ENCODE data around the gene CEP112.

- TF ChIP-seq CTCF (IDR thresholded peaks at IDR 0.05; ENCODE audit: insufficient read depth, low read length, poor library complexity, severe bottlenecking) (no peak), EZH2phosphoT487 (conservative IDR thresholded peaks at IDR 0.05; ENCODE audit: low read length) (no peak)
Measured at GRCh38 chr17:66171692-66172091, 20.2 kb downstream of the CEP112 start.

Data from SU-DHL-6 (cell line).